ENCODE measurements around the gene CILP2. TPM values are rescaled to one million over a fixed set of nuclear protein-coding genes. Genes with fewer than 3 reads are reported as not detected.
A peak's percentile ranks its signal among the peaks of the same experiment; 100 is the strongest.

CILP2 gene
- total and polyA plus RNA-seq, 2 experiments from 2014 or later = 4.0 to 21.6 TPM

GRCh38 chr19:19525611-19526380, 12.3 kb upstream of the CILP2 start:
- Mint-ChIP-seq H3K36me3 (ENCODE audit: low read depth) (peaks cover 39% of the 10 kb centered on the region), H3K27ac (peak overlapping the region; percentile 78; the same call in 1 of the 2 replicates), H3K27me3 (ENCODE audit: insufficient read depth, low read depth, poor library complexity) (peaks cover 4% of the 10 kb centered on the region), H3K9me3 (no peaks in the 10 kb centered on the region; the same call in 2 of the 3 replicates), H3K4me1 (peaks cover 29% of the 10 kb centered on the region), H3K4me3 (no peak overlapping the region)
- H2AFZ ChIP-seq = no peak overlapping the region
- peaks cover 35% of the 10 kb centered on the region for H4K20me1 ChIP-seq (replicated peaks; ENCODE audit: insufficient read depth)
- H3F3A ChIP-seq (replicated peaks; ENCODE audit: low read depth) = peaks cover 14% of the 10 kb centered on the region; the same call in 1 of the 2 replicates
- H3K27ac ChIP-seq (ENCODE audit: low read depth) = no peak overlapping the region; the same call in 1 of the 2 replicates
- peaks cover 46% of the 10 kb centered on the region for H3K79me2 ChIP-seq (replicated peaks; ENCODE audit: insufficient read depth)
- H3K4me1 ChIP-seq (ENCODE audit: insufficient read depth) = peaks cover 6% of the 10 kb centered on the region; the same call in 1 of the 2 replicates
- DNase-seq (ENCODE audit: low spot score) (peak; percentile 58), ATAC-seq (peak; percentile 10)
- H3K27me3 ChIP-seq (ENCODE audit: insufficient read depth) = no peaks in the 10 kb centered on the region
- peaks cover 6% of the 10 kb centered on the region; the same call in 1 of the 2 replicates for H3K36me3 ChIP-seq (ENCODE audit: insufficient read depth)
- no peaks in the 10 kb centered on the region for H3K9me2 ChIP-seq (ENCODE audit: insufficient read depth)
- no peak overlapping the region for H3K4me2 ChIP-seq
- H3K4me3 ChIP-seq = no peak overlapping the region
- TF ChIP-seq EZH2phosphoT487 (IDR thresholded peaks at IDR 0.05; ENCODE audit: unreplicated experiment) = no peak
- TF ChIP-seq CTCF (conservative IDR thresholded peaks at IDR 0.05; ENCODE audit: low read depth in 2 of 2) = peak; percentile 11 to 24; a peak in 2 of 4 replicates

GRCh38 chr19:19526581-19527370, 11.3 kb upstream of the CILP2 start:
- Histone ChIP-seq H3K4me2 (no peak overlapping the region), H3K4me3 (no peak overlapping the region), H3K4me1 (ENCODE audit: insufficient read depth) (peaks cover 6% of the 10 kb centered on the region; the same call in 1 of the 2 replicates), H3F3A (replicated peaks; ENCODE audit: low read depth) (peaks cover 19% of the 10 kb centered on the region), H3K9me2 (ENCODE audit: insufficient read depth) (no peaks in the 10 kb centered on the region), H3K27me3 (ENCODE audit: insufficient read depth) (no peaks in the 10 kb centered on the region), H3K27ac (ENCODE audit: low read depth) (no peak overlapping the region; the same call in 1 of the 2 replicates), H3K79me2 (replicated peaks; ENCODE audit: insufficient read depth) (peaks cover 37% of the 10 kb centered on the region), H2AFZ (no peak overlapping the region), H4K20me1 (replicated peaks; ENCODE audit: insufficient read depth) (peaks cover 30% of the 10 kb centered on the region), H3K36me3 (ENCODE audit: insufficient read depth) (peaks cover 6% of the 10 kb centered on the region; the same call in 1 of the 2 replicates)
- H3K27ac Mint-ChIP-seq = no peak overlapping the region; the same call in 1 of the 2 replicates
- H3K9me3 Mint-ChIP-seq = no peaks in the 10 kb centered on the region
- H3K4me3 Mint-ChIP-seq = no peak overlapping the region
- ATAC-seq (no peak), DNase-seq (ENCODE audit: low spot score) (no peak)
- peaks cover 33% of the 10 kb centered on the region for H3K4me1 Mint-ChIP-seq
- peaks cover 4% of the 10 kb centered on the region for H3K27me3 Mint-ChIP-seq (ENCODE audit: insufficient read depth, low read depth, poor library complexity)
- peaks cover 39% of the 10 kb centered on the region for H3K36me3 Mint-ChIP-seq (ENCODE audit: low read depth)
- no peak for TF ChIP-seq STAT1 (IDR thresholded peaks at IDR 0.05; ENCODE audit: unreplicated experiment)
- TF ChIP-seq ETS1 (IDR thresholded peaks at IDR 0.05) = no peak
- no peak for TF ChIP-seq NANOG (IDR thresholded peaks at IDR 0.05; ENCODE audit: borderline replicate concordance)
- no peak for TF ChIP-seq POLR2AphosphoS5 (IDR thresholded peaks at IDR 0.05; ENCODE audit: low read depth)
- TF ChIP-seq ZNF331 (CRISPR knock-in tag; IDR thresholded peaks at IDR 0.05; ENCODE audit: low read depth) = no peak
- no peak for TF ChIP-seq CREB1 (CRISPR knock-in tag; IDR thresholded peaks at IDR 0.05; ENCODE audit: low read depth)
- TF ChIP-seq ZNF114 (CRISPR knock-in tag; IDR thresholded peaks at IDR 0.05) = no peak
- TF ChIP-seq ZNF462 (CRISPR knock-in tag; IDR thresholded peaks at IDR 0.05) = no peak

All from GM23338 (cell line).